GM19463 (cell line): Measurements from ENCODE around the gene TSPAN17.

Experiments used
- ATAC-seq: cut with Tn5 transposase; IDR thresholded peaks from one replicate; pipeline ENCODE4 v1.9.1; 2021; ENCODE audit warnings: mild to moderate bottlenecking, moderate library complexity; ENCODE audit not compliant: unreplicated experiment

TSPAN17 gene

GRCh38 chr5:176639981-176640380 is 7.3 kb upstream of the TSPAN17 start:
- ATAC-seq: no peak

- no peak for ATAC-seq
Observed at GRCh38 chr5:176640616-176641015, 6.7 kb upstream of the TSPAN17 start.

GRCh38 chr5:176642675-176643490 is 4.4 kb upstream of the TSPAN17 start:
- no peak for ATAC-seq

- no peak for ATAC-seq
Observed at GRCh38 chr5:176643491-176644219, 3.6 kb upstream of the TSPAN17 start.

GRCh38 chr5:176644294-176644693 is 3.0 kb upstream of the TSPAN17 start:
- no peak for ATAC-seq

- no peak for ATAC-seq
Observed at GRCh38 chr5:176644878-176645670, 2.2 kb upstream of the TSPAN17 start.

GRCh38 chr5:176646049-176646706 is 1.1 kb upstream of the TSPAN17 start:
- no peak for ATAC-seq

GRCh38 chr5:176646707-176647029 is 616 bp upstream of the TSPAN17 start:
- ATAC-seq: peak; percentile 2

- no peak for ATAC-seq
Observed at GRCh38 chr5:176647843-176648473, 674 bp downstream of the TSPAN17 start.

GRCh38 chr5:176648474-176649194 is 1.4 kb downstream of the TSPAN17 start:
- no peak for ATAC-seq

- no peak for ATAC-seq
Observed at GRCh38 chr5:176650354-176650884, 3.1 kb downstream of the TSPAN17 start.

- ATAC-seq: no peak
Observed at GRCh38 chr5:176651472-176651980, 4.2 kb downstream of the TSPAN17 start.

GRCh38 chr5:176652136-176652535 is 4.9 kb downstream of the TSPAN17 start:
- no peak for ATAC-seq

GRCh38 chr5:176653401-176654385 is 6.4 kb downstream of the TSPAN17 start:
- no peak for ATAC-seq

GRCh38 chr5:176654856-176655255 is 7.6 kb downstream of the TSPAN17 start:
- ATAC-seq: no peak

- ATAC-seq: no peak
Observed at GRCh38 chr5:176656467-176656990, 9.2 kb downstream of the TSPAN17 start.

- ATAC-seq: peak; percentile 58
Observed at GRCh38 chr5:176658007-176658599, 10.8 kb downstream of the TSPAN17 start.
